Measurements from ENCODE around the gene MMADHC. TPM values are rescaled to one million over a fixed set of nuclear protein-coding genes. Genes with fewer than 3 reads are reported as not detected.

Gene MMADHC
- total and polyA plus RNA-seq, 9 of the 15 experiments (the other 6 are each of a cell fraction or from before 2014, with no cell fraction given), result 187 to 850 (median 271) TPM

DNA sequence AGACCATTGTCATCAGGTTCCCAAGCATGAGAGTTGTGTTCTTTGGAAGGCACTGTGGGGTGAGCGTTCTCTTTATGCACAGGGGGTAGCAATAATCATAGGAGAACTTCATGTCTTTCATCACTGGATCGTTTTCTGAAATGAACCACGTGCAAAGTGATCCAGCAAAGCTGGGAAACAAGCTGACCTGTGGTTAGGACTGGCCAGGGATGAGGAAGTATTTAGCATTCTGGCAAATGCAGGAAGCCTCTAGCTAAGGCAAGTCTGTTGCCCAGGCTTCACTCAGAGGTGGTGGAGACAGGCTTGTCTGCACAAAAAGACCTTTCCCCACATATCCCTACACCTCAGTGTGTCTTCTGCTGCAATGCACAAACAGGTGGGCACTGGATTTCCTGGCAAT is 58.6 kb downstream of the MMADHC start (continued):
- TF ChIP-seq, protein P1, sequence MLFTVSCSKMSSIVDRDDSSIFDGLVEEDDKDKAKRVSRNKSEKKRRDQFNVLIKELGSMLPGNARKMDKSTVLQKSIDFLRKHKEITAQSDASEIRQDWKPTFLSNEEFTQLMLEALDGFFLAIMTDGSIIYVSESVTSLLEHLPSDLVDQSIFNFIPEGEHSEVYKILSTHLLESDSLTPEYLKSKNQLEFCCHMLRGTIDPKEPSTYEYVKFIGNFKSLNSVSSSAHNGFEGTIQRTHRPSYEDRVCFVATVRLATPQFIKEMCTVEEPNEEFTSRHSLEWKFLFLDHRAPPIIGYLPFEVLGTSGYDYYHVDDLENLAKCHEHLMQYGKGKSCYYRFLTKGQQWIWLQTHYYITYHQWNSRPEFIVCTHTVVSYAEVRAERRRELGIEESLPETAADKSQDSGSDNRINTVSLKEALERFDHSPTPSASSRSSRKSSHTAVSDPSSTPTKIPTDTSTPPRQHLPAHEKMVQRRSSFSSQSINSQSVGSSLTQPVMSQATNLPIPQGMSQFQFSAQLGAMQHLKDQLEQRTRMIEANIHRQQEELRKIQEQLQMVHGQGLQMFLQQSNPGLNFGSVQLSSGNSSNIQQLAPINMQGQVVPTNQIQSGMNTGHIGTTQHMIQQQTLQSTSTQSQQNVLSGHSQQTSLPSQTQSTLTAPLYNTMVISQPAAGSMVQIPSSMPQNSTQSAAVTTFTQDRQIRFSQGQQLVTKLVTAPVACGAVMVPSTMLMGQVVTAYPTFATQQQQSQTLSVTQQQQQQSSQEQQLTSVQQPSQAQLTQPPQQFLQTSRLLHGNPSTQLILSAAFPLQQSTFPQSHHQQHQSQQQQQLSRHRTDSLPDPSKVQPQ (CRISPR knock-in tag; IDR thresholded peaks at IDR 0.05; ENCODE audit: borderline replicate concordance), result no peak
- no peak for TF ChIP-seq CC2D1A (IDR thresholded peaks at IDR 0.05)
- no peak for TF ChIP-seq CAMTA2 (CRISPR knock-in tag; conservative IDR thresholded peaks at IDR 0.05)
- no peak for TF ChIP-seq ZNF140 (CRISPR knock-in tag; IDR thresholded peaks at IDR 0.05)
- TF ChIP-seq, protein P2, sequence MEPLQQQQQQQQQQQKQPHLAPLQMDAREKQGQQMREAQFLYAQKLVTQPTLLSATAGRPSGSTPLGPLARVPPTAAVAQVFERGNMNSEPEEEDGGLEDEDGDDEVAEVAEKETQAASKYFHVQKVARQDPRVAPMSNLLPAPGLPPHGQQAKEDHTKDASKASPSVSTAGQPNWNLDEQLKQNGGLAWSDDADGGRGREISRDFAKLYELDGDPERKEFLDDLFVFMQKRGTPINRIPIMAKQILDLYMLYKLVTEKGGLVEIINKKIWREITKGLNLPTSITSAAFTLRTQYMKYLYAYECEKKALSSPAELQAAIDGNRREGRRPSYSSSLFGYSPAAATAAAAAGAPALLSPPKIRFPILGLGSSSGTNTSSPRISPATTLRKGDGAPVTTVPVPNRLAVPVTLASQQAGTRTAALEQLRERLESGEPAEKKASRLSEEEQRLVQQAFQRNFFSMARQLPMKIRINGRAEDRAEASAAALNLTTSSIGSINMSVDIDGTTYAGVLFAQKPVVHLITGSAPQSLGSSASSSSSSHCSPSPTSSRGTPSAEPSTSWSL (CRISPR knock-in tag; IDR thresholded peaks at IDR 0.05; ENCODE audit: borderline replicate concordance), result no peak
- TF ChIP-seq, protein P3, sequence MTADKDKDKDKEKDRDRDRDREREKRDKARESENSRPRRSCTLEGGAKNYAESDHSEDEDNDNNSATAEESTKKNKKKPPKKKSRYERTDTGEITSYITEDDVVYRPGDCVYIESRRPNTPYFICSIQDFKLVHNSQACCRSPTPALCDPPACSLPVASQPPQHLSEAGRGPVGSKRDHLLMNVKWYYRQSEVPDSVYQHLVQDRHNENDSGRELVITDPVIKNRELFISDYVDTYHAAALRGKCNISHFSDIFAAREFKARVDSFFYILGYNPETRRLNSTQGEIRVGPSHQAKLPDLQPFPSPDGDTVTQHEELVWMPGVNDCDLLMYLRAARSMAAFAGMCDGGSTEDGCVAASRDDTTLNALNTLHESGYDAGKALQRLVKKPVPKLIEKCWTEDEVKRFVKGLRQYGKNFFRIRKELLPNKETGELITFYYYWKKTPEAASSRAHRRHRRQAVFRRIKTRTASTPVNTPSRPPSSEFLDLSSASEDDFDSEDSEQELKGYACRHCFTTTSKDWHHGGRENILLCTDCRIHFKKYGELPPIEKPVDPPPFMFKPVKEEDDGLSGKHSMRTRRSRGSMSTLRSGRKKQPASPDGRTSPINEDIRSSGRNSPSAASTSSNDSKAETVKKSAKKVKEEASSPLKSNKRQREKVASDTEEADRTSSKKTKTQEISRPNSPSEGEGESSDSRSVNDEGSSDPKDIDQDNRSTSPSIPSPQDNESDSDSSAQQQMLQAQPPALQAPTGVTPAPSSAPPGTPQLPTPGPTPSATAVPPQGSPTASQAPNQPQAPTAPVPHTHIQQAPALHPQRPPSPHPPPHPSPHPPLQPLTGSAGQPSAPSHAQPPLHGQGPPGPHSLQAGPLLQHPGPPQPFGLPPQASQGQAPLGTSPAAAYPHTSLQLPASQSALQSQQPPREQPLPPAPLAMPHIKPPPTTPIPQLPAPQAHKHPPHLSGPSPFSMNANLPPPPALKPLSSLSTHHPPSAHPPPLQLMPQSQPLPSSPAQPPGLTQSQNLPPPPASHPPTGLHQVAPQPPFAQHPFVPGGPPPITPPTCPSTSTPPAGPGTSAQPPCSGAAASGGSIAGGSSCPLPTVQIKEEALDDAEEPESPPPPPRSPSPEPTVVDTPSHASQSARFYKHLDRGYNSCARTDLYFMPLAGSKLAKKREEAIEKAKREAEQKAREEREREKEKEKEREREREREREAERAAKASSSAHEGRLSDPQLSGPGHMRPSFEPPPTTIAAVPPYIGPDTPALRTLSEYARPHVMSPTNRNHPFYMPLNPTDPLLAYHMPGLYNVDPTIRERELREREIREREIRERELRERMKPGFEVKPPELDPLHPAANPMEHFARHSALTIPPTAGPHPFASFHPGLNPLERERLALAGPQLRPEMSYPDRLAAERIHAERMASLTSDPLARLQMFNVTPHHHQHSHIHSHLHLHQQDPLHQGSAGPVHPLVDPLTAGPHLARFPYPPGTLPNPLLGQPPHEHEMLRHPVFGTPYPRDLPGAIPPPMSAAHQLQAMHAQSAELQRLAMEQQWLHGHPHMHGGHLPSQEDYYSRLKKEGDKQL (CRISPR knock-in tag; IDR thresholded peaks at IDR 0.05; ENCODE audit: borderline replicate concordance), result no peak
- TF ChIP-seq NCOA1 (IDR thresholded peaks at IDR 0.05; ENCODE audit: low read depth), result no peak
- TF ChIP-seq MXI1 (IDR thresholded peaks at IDR 0.05; ENCODE audit: low read depth, low read length), result no peak
- TF ChIP-seq, protein P4, sequence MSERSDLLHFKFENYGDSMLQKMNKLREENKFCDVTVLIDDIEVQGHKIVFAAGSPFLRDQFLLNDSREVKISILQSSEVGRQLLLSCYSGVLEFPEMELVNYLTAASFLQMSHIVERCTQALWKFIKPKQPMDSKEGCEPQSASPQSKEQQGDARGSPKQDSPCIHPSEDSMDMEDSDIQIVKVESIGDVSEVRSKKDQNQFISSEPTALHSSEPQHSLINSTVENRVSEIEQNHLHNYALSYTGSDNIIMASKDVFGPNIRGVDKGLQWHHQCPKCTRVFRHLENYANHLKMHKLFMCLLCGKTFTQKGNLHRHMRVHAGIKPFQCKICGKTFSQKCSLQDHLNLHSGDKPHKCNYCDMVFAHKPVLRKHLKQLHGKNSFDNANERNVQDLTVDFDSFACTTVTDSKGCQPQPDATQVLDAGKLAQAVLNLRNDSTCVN (CRISPR knock-in tag; IDR thresholded peaks at IDR 0.05), result no peak

Measured in K562 (cell line).